Psoas muscle (tissue), 8 donors: ENCODE results near the gene CEP170. TPM values are rescaled to one million over a fixed set of nuclear protein-coding genes. Genes with fewer than 3 reads are reported as not detected.

Experiments used
- ATAC-seq, 4 donors: fragments of 200-7000 bp; cut with Tn5 transposase; one replicate each; pipeline ENCODE4 v1.9.1; 2020; ENCODE audit warnings: moderate library complexity in 3 of 4, mild to moderate bottlenecking in 2 of 4
- DNase-seq, 2 donors: peaks; one replicate each; pipeline ENCODE4 v3.0.0-alpha.2; 2020
- H3K27ac ChIP-seq: fragments of 200-600 bp; one replicate; pipeline ENCODE4 v1.8.0; 2022
- H3K27me3 ChIP-seq, 3 donors: fragments of 200-600 bp in 1 of 3; one replicate each; pipeline versions ENCODE4 v1.6.1 to v1.8.0; 2013 to 2022; ENCODE audit warnings: low read length in 2 of 3, mild to moderate bottlenecking in 2 of 3, moderate library complexity in 1 of 3; ENCODE audit not compliant: insufficient read depth in 3 of 3
- H3K36me3 ChIP-seq, 2 donors: fragments of 200-600 bp in 1 of 2; one replicate each; pipeline versions ENCODE4 v1.6.1 to v1.8.0; 2013 to 2022; ENCODE audit warnings: low read depth in 1 of 2, mild to moderate bottlenecking in 1 of 2, moderate library complexity in 1 of 2; ENCODE audit not compliant: insufficient read depth in 1 of 2
- H3K4me1 ChIP-seq: fragments of 200-600 bp; one replicate; pipeline ENCODE4 v1.8.0; 2022
- H3K4me3 ChIP-seq: fragments of 200-600 bp; one replicate; pipeline ENCODE4 v1.8.0; 2022; ENCODE audit warnings: mild to moderate bottlenecking
- H3K9me3 ChIP-seq: fragments of 200-600 bp; one replicate; pipeline ENCODE4 v1.8.0; 2022
- CTCF ChIP-seq: fragments of 200-600 bp; IDR thresholded peaks from one replicate; pipeline ENCODE4 v1.8.0; 2022; ENCODE audit warnings: antibody characterized with exemption
- WGBS, 3 donors: extraction: QIAGEN DNeasy Blood & Tissue Kit; methylation state at CpG; one replicate each; pipeline versions ENCODE4 v1.1.6 to v1.1.7; 2013; 5-methylcytosine and 5-hydroxymethylcytosine counted together
- intact Hi-C, 2 donors: fragments of 100-400 bp; cut with DNase I; formaldehyde crosslinking; loops; one replicate each; pipeline versions ENCODE4 v1.11.0 to v1.14.2; 2022
- polyA plus RNA-seq, 3 donors: library from polyadenylated mRNA; stranded (reverse); fragments of 200-250 nt; gene quantifications; one replicate each; pipeline ENCODE4 v1.2.3, GENCODE V29; 2013
- total RNA-seq, 4 donors: library from RNA; stranded (reverse); fragmentation: NEBNext Ultra II Directional in 2 of 4; extraction: Animal tissue kit (Norgen Biotek cat#: 25700) in 2 of 4; gene quantifications; one replicate each; pipeline versions ENCODE4 v1.2.1 to v1.2.4, GENCODE V29; 2021 to 2023
- donor health status: healthy with polysubstance abuse.
- donor health status: DM: no; HTN: no; CAD: no; lungs with moderate emphysema.
- donor health status: Bipolar disorder and iron deficiency.
- donor health status: healthy.
- donor health status: DM: yes; HTN: yes; CAD: no.
- donor health status: DM: no; HTN: no; CAD: no.
- donor health status: DM: no; HTN: no; CAD: no.
- donor health status: DM: yes; HTN: yes; CAD: no.

Gene CEP170
- total and polyA plus RNA-seq, 7 donors: 9.1 to 35.1 (median 22.9) TPM

- Histone ChIP-seq H3K36me3 (peaks cover 4 to 41% of the 10 kb centered on the region in 2 donors), H3K27me3 (no peaks in the 10 kb centered on the region), H3K4me1 (peaks cover 4% of the 10 kb centered on the region), H3K9me3 (peaks cover 7% of the 10 kb centered on the region), H3K27ac (no peak overlapping the region), H3K4me3 (no peak overlapping the region)
- WGBS, 3 donors: 71 to 88% (median 73%) methylated on average over 3 to 4 of the region's 4 CpGs
- TF ChIP-seq CTCF: no peak
- no peak for ATAC-seq
- no peak for DNase-seq
- intact Hi-C loops: no loop called here
These were observed 39.1 kb upstream of the CEP170 start for GRCh38 chr1:243293941-243294722.

GRCh38 chr1:243292117-243292516 lies 37.0 kb upstream of the CEP170 start:
- DNase-seq: no peak
- peaks cover 4% of the 10 kb centered on the region for H3K4me1 ChIP-seq
- no peak for TF ChIP-seq CTCF
- peaks cover 4 to 48% of the 10 kb centered on the region in 2 donors for H3K36me3 ChIP-seq
- WGBS, 3 donors: 97 to 99% (median 99%) methylated on average over 5 of the region's 5 CpGs
- intact Hi-C loops: no loop called here
- H3K27ac ChIP-seq: no peak overlapping the region
- no peak overlapping the region for H3K4me3 ChIP-seq
- ATAC-seq: no peak
- no peaks in the 10 kb centered on the region for H3K27me3 ChIP-seq
- H3K9me3 ChIP-seq: peaks cover 7% of the 10 kb centered on the region

- Histone ChIP-seq H3K4me1 (peaks cover 4% of the 10 kb centered on the region), H3K27me3 (no peaks in the 10 kb centered on the region), H3K36me3 (peaks cover 4 to 51% of the 10 kb centered on the region in 2 donors), H3K9me3 (peaks cover 7% of the 10 kb centered on the region), H3K27ac (no peak overlapping the region), H3K4me3 (no peak overlapping the region)
- no peak for DNase-seq
- intact Hi-C loops: no loop called here
- no peak for TF ChIP-seq CTCF
- 96 to 100% (median 97%) methylated on average over 1 of the region's 1 CpG for WGBS, 3 donors
- no peak for ATAC-seq
These were observed 36.2 kb upstream of the CEP170 start for GRCh38 chr1:243291292-243291691.

GRCh38 chr1:243288062-243288461 lies 33.0 kb upstream of the CEP170 start:
- no peak for TF ChIP-seq CTCF
- Histone ChIP-seq H3K4me1 (peaks cover 4% of the 10 kb centered on the region), H3K27me3 (no peaks in the 10 kb centered on the region), H3K4me3 (no peak overlapping the region), H3K36me3 (peaks cover 4 to 45% of the 10 kb centered on the region in 2 donors), H3K9me3 (no peaks in the 10 kb centered on the region), H3K27ac (no peak overlapping the region)
- no peak for ATAC-seq
- intact Hi-C loops: no loop called here
- 88 to 93% (median 92%) methylated on average over 6 of the region's 6 CpGs for WGBS, 3 donors
- DNase-seq: no peak
